A549 (cell line): ENCODE data around the gene DTWD2.

Experiments
- ELK1 ChIP-seq: fragments of 150-350 bp; IDR thresholded peaks from 2 replicates; pipeline ENCODE4 v1.6.1; 2014; ENCODE audit warnings: low read depth, mild to moderate bottlenecking, low read length
- NR3C1 ChIP-seq: fragments of >200 bp; sonication (Bioruptor Twin); formaldehyde crosslinking; IDR thresholded peaks from 3 replicates; pipeline ENCODE4 v1.6.1; 2017
- USF2 ChIP-seq: fragments of 450-650 bp; IDR thresholded peaks from 2 replicates; pipeline ENCODE4 v1.6.1; 2014; ENCODE audit warnings: antibody characterized with exemption

GRCh38 chr5:118832974-118833373, 155.4 kb downstream of the DTWD2 start:
- no peak for TF ChIP-seq NR3C1
- TF ChIP-seq ELK1: no peak
- TF ChIP-seq USF2: no peak
